Keratinocyte (primary cell): ENCODE data around the gene FUT6. TPM values are rescaled to one million over a fixed set of nuclear protein-coding genes. Genes with fewer than 3 reads are reported as not detected.

ENCODE experiments used
- DNase-seq: peaks from one replicate; pipeline ENCODE4 v3.0.0-alpha.2; 2011; ENCODE audit warnings: low read depth, missing footprints, low spot score
- FAIRE-seq: peaks from 2 replicates; lab custom pipeline; 2011; peaks lifted over from hg19 to GRCh38; lab: Jason Lieb, UNC
- H2AFZ ChIP-seq: 2 replicates; pipeline ENCODE4 v1.6.0; 2012; ENCODE audit warnings: low read length, control low read depth, inconsistent platforms; ENCODE audit not compliant: control insufficient read depth
- H3K27ac ChIP-seq: 2 replicates; pipeline ENCODE4 v1.5.1; 2011; ENCODE audit warnings: low read length; ENCODE audit not compliant: control insufficient read depth, insufficient read depth
- H3K27me3 ChIP-seq: 3 replicates; pipeline ENCODE4 v1.6.0; 2011; ENCODE audit warnings: low read length; ENCODE audit not compliant: control insufficient read depth, insufficient read depth; ENCODE audit errors: extremely low read depth
- H3K36me3 ChIP-seq, 2 experiments: 2 replicates in 1 of 2; 3 replicates in 1 of 2; pipeline ENCODE4 v1.5.1; 2011; ENCODE audit warnings: low read length in 2 of 2, mild to moderate bottlenecking in 1 of 2; ENCODE audit not compliant: control insufficient read depth in 2 of 2, insufficient read depth in 2 of 2; ENCODE audit errors: extremely low read depth in 1 of 2
- H3K4me1 ChIP-seq: 3 replicates; pipeline ENCODE4 v1.5.1; 2011; ENCODE audit warnings: low read length; ENCODE audit not compliant: control insufficient read depth, insufficient read depth; ENCODE audit errors: extremely low read depth
- H3K4me2 ChIP-seq: 3 replicates; pipeline ENCODE4 v1.6.0; 2011; ENCODE audit warnings: low read depth, low read length; ENCODE audit not compliant: control insufficient read depth, insufficient read depth; ENCODE audit errors: extremely low read depth
- H3K4me3 ChIP-seq, 3 experiments: fragments of 200-600 bp in 1 of 3; sonication (generic) in 1 of 3; 2 replicates in 2 of 3; 3 replicates in 1 of 3; pipeline ENCODE4 v1.5.1; 2011 to 2016; ENCODE audit warnings: low read length in 3 of 3, mild to moderate bottlenecking in 3 of 3, control low read depth in 2 of 3, inconsistent platforms in 1 of 3, low read depth in 1 of 3, mixed read lengths in 1 of 3, mixed run types in 1 of 3, moderate library complexity in 1 of 3; ENCODE audit not compliant: control insufficient read depth in 2 of 3, insufficient read depth in 2 of 3; ENCODE audit errors: extremely low read depth in 1 of 3
- H3K79me2 ChIP-seq: 2 replicates; pipeline ENCODE4 v1.6.0; 2012; ENCODE audit warnings: low read length; ENCODE audit not compliant: control insufficient read depth, insufficient read depth
- H3K9ac ChIP-seq: 3 replicates; pipeline ENCODE4 v1.6.0; 2011; ENCODE audit warnings: low read length; ENCODE audit not compliant: control insufficient read depth, insufficient read depth; ENCODE audit errors: extremely low read depth
- H3K9me1 ChIP-seq: 3 replicates; pipeline ENCODE4 v1.6.0; 2011; ENCODE audit warnings: low read length; ENCODE audit not compliant: control insufficient read depth, insufficient read depth; ENCODE audit errors: extremely low read depth
- H3K9me3 ChIP-seq: 2 replicates; pipeline ENCODE4 v1.5.1; 2012; ENCODE audit warnings: low read depth, low read length; ENCODE audit not compliant: control insufficient read depth
- H4K20me1 ChIP-seq: 3 replicates; pipeline ENCODE4 v1.6.0; 2011; ENCODE audit warnings: low read length; ENCODE audit not compliant: control insufficient read depth, insufficient read depth; ENCODE audit errors: extremely low read depth
- CTCF ChIP-seq, 3 experiments: IDR thresholded peaks in 1 of 3; conservative IDR thresholded peaks in 1 of 3; optimal IDR thresholded peaks in 1 of 3; 2 replicates in 2 of 3; 3 replicates in 1 of 3; pipeline versions ENCODE3 to v1.5.1; 2011; ENCODE audit warnings: low read length in 3 of 3, mild to moderate bottlenecking in 3 of 3, moderate library complexity in 2 of 3, control low read depth in 1 of 3, inconsistent platforms in 1 of 3; ENCODE audit not compliant: insufficient read depth in 2 of 3; ENCODE audit errors: extremely low read depth in 1 of 3
- EZH2 ChIP-seq: IDR thresholded peaks from one replicate; pipeline ENCODE4 v1.6.1; 2012; ENCODE audit warnings: inconsistent platforms, mild to moderate bottlenecking, low read length, moderate library complexity
- dilution Hi-C: fragments of 300-500 bp; cut with MboI; formaldehyde crosslinking; loops from one replicate; pipeline ENCODE4 v1.7.0; 2020; ENCODE audit warnings: low sequenced_read_pairs; ENCODE audit not compliant: extremely low pct_ligation_motif_present
- polyA plus RNA-seq, 5 experiments: library from polyadenylated mRNA; depleted of rRNA in 3 of 5; stranded (reverse) in 3 of 5; stranded (forward) in 1 of 5; unstranded in 1 of 5; fragments of >200 nt; gene quantifications; 1 replicate in 1 of 5; 2 replicates in 3 of 5; 3 replicates in 1 of 5; pipeline versions ENCODE4 v1.2.1 to v1.2.3, GENCODE V29; 2011 to 2012; ENCODE audit warnings: missing spikeins in 2 of 5, low read depth in 1 of 5, low replicate concordance in 1 of 5

FUT6 gene
- polyA plus RNA-seq, 1 donor (not counting 4 experiments of a cell fraction or from before 2014, with no cell fraction given): not detected

GRCh38 chr19:5798244-5798643 lies 41.3 kb downstream of the FUT6 start:
- H3K4me2 ChIP-seq: no peak overlapping the region
- H3K9me3 ChIP-seq: no peaks in the 10 kb centered on the region
- H3K79me2 ChIP-seq: no peaks in the 10 kb centered on the region
- no peak overlapping the region for H3K4me3 ChIP-seq
- peaks cover 31% of the 10 kb centered on the region for H3K27me3 ChIP-seq
- H3K36me3 ChIP-seq: no peaks in the 10 kb centered on the region
- FAIRE-seq (no peak), DNase-seq (no peak)
- no peaks in the 10 kb centered on the region for H4K20me1 ChIP-seq
- H3K27ac ChIP-seq: no peak overlapping the region
- H2AFZ ChIP-seq: no peak overlapping the region
- dilution Hi-C loops: no loop called here
- no peak overlapping the region for H3K9ac ChIP-seq
- H3K4me1 ChIP-seq: peaks cover under 1% of the 10 kb centered on the region
- TF ChIP-seq CTCF (optimal IDR thresholded peaks at IDR 0.05 in 1 of 3, IDR thresholded peaks at IDR 0.05 in 1 of 3, conservative IDR thresholded peaks at IDR 0.05 in 1 of 3; ENCODE audit: extremely low read depth in 1 of 3, insufficient read depth in 2 of 3, low read length in 3 of 3): no peak
- no peak for TF ChIP-seq EZH2
- H3K9me1 ChIP-seq: no peaks in the 10 kb centered on the region

- H3K4me2 ChIP-seq: no peak overlapping the region
- H3K4me3 ChIP-seq: no peak overlapping the region
- no peak overlapping the region for H3K27ac ChIP-seq
- no peaks in the 10 kb centered on the region for H3K9me1 ChIP-seq
- no peak for TF ChIP-seq EZH2
- no peak for TF ChIP-seq CTCF (optimal IDR thresholded peaks at IDR 0.05 in 1 of 3, IDR thresholded peaks at IDR 0.05 in 1 of 3, conservative IDR thresholded peaks at IDR 0.05 in 1 of 3; ENCODE audit: extremely low read depth in 1 of 3, insufficient read depth in 2 of 3, low read length in 3 of 3)
- H3K36me3 ChIP-seq: no peaks in the 10 kb centered on the region
- DNase-seq: no peak
- no peak overlapping the region for H2AFZ ChIP-seq
- H3K79me2 ChIP-seq: no peaks in the 10 kb centered on the region
- H3K9me3 ChIP-seq: no peaks in the 10 kb centered on the region
- peaks cover 27% of the 10 kb centered on the region for H3K27me3 ChIP-seq
- dilution Hi-C loops: no loop called here
- H3K9ac ChIP-seq: no peak overlapping the region
- H4K20me1 ChIP-seq: no peaks in the 10 kb centered on the region
- no peaks in the 10 kb centered on the region for H3K4me1 ChIP-seq
- FAIRE-seq: no peak
Observed at GRCh38 chr19:5795382-5795919, 44.1 kb downstream of the FUT6 start.
